Neural progenitor cell (in vitro differentiated cells): ENCODE measurements around the gene TMEM130. TPM values are rescaled to one million over a fixed set of nuclear protein-coding genes. Genes with fewer than 3 reads are reported as not detected.
A peak's percentile ranks its signal among the peaks of the same experiment; 100 is the strongest.

Experiments used
- DNase-seq: peaks from one replicate; pipeline ENCODE4 v3.0.0-alpha.2; 2016; ENCODE audit warnings: low spot score
- H2AFZ ChIP-seq: fragments of 200-600 bp; sonication (generic); replicated peaks from 2 replicates; pipeline ENCODE4 v1.6.1; 2016; ENCODE audit warnings: antibody characterized with exemption
- H3F3A ChIP-seq: fragments of 200-600 bp; sonication (generic); 2 replicates; pipeline ENCODE4 v1.6.1; 2016; ENCODE audit warnings: antibody characterized with exemption, low read depth
- H3K27ac ChIP-seq: fragments of 200-600 bp; sonication (generic); 2 replicates; pipeline ENCODE4 v1.5.1; 2016; ENCODE audit warnings: mild to moderate bottlenecking
- H3K27me3 ChIP-seq: fragments of 200-600 bp; sonication (generic); 2 replicates; pipeline ENCODE4 v1.6.1; 2016; ENCODE audit warnings: mild to moderate bottlenecking, moderate library complexity
- H3K36me3 ChIP-seq: fragments of 200-600 bp; sonication (generic); 2 replicates; pipeline ENCODE4 v1.5.1; 2016
- H3K4me1 ChIP-seq: fragments of 200-600 bp; sonication (generic); 2 replicates; pipeline ENCODE4 v1.6.1; 2016; ENCODE audit warnings: mixed run types
- H3K4me2 ChIP-seq: fragments of 200-600 bp; sonication (generic); 2 replicates; pipeline ENCODE4 v1.6.1; 2016
- H3K4me3 ChIP-seq: fragments of 200-600 bp; sonication (generic); 2 replicates; pipeline ENCODE4 v1.5.1; 2016
- H3K79me2 ChIP-seq: fragments of 200-600 bp; sonication (generic); 2 replicates; pipeline ENCODE4 v1.6.1; 2016; ENCODE audit warnings: low read depth
- H3K9ac ChIP-seq: fragments of 200-600 bp; sonication (generic); 2 replicates; pipeline ENCODE4 v1.6.1; 2016
- H3K9me3 ChIP-seq: fragments of 200-600 bp; sonication (generic); 2 replicates; pipeline ENCODE4 v1.5.1; 2016; ENCODE audit warnings: low read depth
- H4K20me1 ChIP-seq: fragments of 200-600 bp; sonication (generic); 2 replicates; pipeline ENCODE4 v1.6.1; 2016; ENCODE audit warnings: low read depth
- H3K27ac Mint-ChIP-seq: 3 replicates; pipeline ENCODE4 v1.8.0; 2021; ENCODE audit warnings: mixed read lengths
- H3K27me3 Mint-ChIP-seq: 2 replicates; pipeline ENCODE4 v1.8.0; 2022; ENCODE audit warnings: low read depth, mild to moderate bottlenecking, inconsistent platforms, moderate library complexity, mixed read lengths; ENCODE audit not compliant: insufficient read depth
- H3K36me3 Mint-ChIP-seq: 3 replicates; pipeline ENCODE4 v1.8.0; 2021; ENCODE audit warnings: mixed read lengths
- H3K4me1 Mint-ChIP-seq: 3 replicates; pipeline ENCODE4 v1.8.0; 2021; ENCODE audit warnings: mixed read lengths
- H3K4me3 Mint-ChIP-seq: 3 replicates; pipeline ENCODE4 v1.8.0; 2021; ENCODE audit warnings: mild to moderate bottlenecking, moderate library complexity, mixed read lengths
- H3K9me3 Mint-ChIP-seq: 3 replicates; pipeline ENCODE4 v1.8.0; 2020; ENCODE audit warnings: mixed read lengths
- EZH2 ChIP-seq: fragments of 200-600 bp; sonication (generic); IDR thresholded peaks from 2 replicates; pipeline ENCODE4 v1.6.1; 2017; ENCODE audit warnings: antibody characterized with exemption, mild to moderate bottlenecking, moderate library complexity
- EZH2phosphoT487 ChIP-seq: fragments of 200-600 bp; sonication (generic); IDR thresholded peaks from 2 replicates; pipeline ENCODE4 v1.6.1; 2017; ENCODE audit warnings: antibody characterized with exemption
- total RNA-seq: library from RNA; depleted of rRNA; stranded (reverse); fragments of >200 nt; gene quantifications from 2 replicates; pipeline ENCODE4 v1.2.3, GENCODE V29; 2015; ENCODE audit warnings: low replicate concordance
- TF ChIP-seq, protein P1 (sequence below): fragments of 200-600 bp; sonication (generic); IDR thresholded peaks from 2 replicates; pipeline ENCODE4 v1.5.1; 2017; ENCODE audit warnings: antibody characterized with exemption, mild to moderate bottlenecking

TMEM130 gene
- total RNA-seq, 1 donor from 2014 or later = 1.0 TPM

DNA sequence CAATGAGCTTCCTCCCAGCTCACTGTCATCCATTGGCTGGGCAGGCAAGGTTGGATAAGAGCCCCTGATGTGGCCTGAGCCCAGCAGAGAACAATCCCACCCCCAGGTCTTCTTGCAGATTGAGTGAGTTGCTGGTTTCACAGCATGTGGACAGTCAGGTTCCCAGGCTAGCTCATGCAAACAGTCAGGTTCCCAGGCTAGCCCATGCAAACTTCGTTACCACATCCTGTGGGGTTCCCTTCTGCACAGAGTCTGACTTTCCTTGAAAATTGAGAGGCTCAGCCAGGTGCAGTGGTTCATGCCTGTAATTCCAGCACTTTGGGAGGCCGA, 67.1 kb downstream of the TMEM130 start:
- peaks cover 8% of the 10 kb centered on the region for H3K27me3 Mint-ChIP-seq
- H3K9me3 Mint-ChIP-seq = peaks cover 23% of the 10 kb centered on the region
- Histone ChIP-seq H3K4me3 (no peak overlapping the region), H3K4me2 (no peak overlapping the region), H3K9me3 (no peaks in the 10 kb centered on the region), H3K36me3 (no peaks in the 10 kb centered on the region), H3K9ac (no peak overlapping the region), H4K20me1 (no peaks in the 10 kb centered on the region), H3K27me3 (no peaks in the 10 kb centered on the region), H3K27ac (no peak overlapping the region), H3F3A (no peaks in the 10 kb centered on the region), H2AFZ (no peak overlapping the region), H3K4me1 (peaks cover 4% of the 10 kb centered on the region), H3K79me2 (no peaks in the 10 kb centered on the region)
- DNase-seq = no peak
- H3K27ac Mint-ChIP-seq = peak overlapping the region; percentile 97
- no peak overlapping the region for H3K4me3 Mint-ChIP-seq
- peaks cover 22% of the 10 kb centered on the region for H3K4me1 Mint-ChIP-seq
- H3K36me3 Mint-ChIP-seq = peaks cover 1% of the 10 kb centered on the region
- TF ChIP-seq, protein P1, sequence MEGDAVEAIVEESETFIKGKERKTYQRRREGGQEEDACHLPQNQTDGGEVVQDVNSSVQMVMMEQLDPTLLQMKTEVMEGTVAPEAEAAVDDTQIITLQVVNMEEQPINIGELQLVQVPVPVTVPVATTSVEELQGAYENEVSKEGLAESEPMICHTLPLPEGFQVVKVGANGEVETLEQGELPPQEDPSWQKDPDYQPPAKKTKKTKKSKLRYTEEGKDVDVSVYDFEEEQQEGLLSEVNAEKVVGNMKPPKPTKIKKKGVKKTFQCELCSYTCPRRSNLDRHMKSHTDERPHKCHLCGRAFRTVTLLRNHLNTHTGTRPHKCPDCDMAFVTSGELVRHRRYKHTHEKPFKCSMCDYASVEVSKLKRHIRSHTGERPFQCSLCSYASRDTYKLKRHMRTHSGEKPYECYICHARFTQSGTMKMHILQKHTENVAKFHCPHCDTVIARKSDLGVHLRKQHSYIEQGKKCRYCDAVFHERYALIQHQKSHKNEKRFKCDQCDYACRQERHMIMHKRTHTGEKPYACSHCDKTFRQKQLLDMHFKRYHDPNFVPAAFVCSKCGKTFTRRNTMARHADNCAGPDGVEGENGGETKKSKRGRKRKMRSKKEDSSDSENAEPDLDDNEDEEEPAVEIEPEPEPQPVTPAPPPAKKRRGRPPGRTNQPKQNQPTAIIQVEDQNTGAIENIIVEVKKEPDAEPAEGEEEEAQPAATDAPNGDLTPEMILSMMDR = no peak
- no peak for TF ChIP-seq EZH2phosphoT487
- TF ChIP-seq EZH2 = no peak

DNA sequence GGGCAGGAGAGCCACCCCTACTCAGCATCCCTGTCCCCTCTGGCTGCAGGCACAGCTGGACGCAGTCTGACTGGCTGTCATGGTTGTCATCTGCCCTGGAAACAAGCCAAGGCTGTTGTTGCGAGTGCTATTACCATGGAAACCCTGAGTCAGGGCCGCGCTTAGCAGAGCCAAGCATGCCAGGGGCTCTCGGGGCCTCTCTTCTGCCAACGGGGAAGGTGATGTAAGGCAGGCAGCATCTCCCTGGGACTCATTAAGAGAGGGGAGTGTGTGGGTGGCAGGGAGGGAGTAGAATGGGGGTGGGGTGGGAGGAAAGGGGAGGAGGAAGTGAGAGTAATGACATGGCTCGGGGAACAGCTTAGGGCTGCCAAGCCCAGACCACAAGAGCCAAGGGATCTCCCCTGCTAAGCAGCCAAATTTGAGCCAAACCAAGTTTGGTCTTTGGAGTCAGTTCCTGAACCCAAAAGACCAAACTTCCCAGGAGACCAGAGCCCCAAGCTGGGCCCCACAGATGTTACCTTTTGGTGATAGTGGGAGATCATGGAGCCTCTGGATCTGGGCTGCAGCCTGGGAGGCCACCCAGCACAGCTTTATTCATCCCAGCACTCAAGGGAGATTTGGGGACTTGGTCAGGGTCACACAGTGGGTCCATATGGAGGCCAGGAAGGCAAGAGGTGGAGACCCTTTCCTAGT, 67.6 kb downstream of the TMEM130 start:
- no peaks in the 10 kb centered on the region for H3F3A ChIP-seq
- DNase-seq = peak; percentile 68
- no peak overlapping the region for H3K9ac ChIP-seq
- Mint-ChIP-seq H3K27ac (peak overlapping the region; percentile 97), H3K27me3 (peaks cover 6% of the 10 kb centered on the region), H3K36me3 (peaks cover 1% of the 10 kb centered on the region), H3K9me3 (peaks cover 21% of the 10 kb centered on the region), H3K4me3 (no peak overlapping the region), H3K4me1 (peaks cover 17% of the 10 kb centered on the region)
- H3K4me3 ChIP-seq = no peak overlapping the region
- H3K9me3 ChIP-seq = no peaks in the 10 kb centered on the region
- H3K36me3 ChIP-seq = no peaks in the 10 kb centered on the region
- H3K27me3 ChIP-seq = no peaks in the 10 kb centered on the region
- H4K20me1 ChIP-seq = no peaks in the 10 kb centered on the region
- H2AFZ ChIP-seq = no peak overlapping the region
- H3K4me1 ChIP-seq = peaks cover 4% of the 10 kb centered on the region
- TF ChIP-seq, protein P1 = no peak
- TF ChIP-seq EZH2 (no peak), EZH2phosphoT487 (no peak)
- H3K4me2 ChIP-seq = no peak overlapping the region
- no peak overlapping the region for H3K27ac ChIP-seq
- H3K79me2 ChIP-seq = no peaks in the 10 kb centered on the region

DNA sequence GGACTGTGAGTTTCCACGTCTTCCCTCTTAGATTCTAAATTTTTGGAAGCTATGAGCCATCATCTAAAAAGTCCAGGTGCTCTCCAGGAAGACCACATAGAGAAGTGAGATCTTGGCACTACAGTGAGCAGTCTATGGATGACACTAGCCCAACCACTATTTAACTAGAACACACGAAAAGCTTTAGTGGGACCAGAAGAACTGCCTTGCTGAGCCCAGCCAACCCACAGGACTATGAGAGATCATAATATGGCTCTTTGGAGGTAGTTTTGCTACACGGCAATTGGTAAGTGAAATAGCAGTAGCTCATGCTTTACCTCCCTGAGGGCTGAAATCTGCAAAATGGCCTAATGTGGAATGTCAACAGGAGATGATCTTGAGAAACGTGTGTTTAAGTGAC, 68.8 kb downstream of the TMEM130 start:
- no peak for TF ChIP-seq EZH2
- TF ChIP-seq EZH2phosphoT487 = no peak
- TF ChIP-seq, protein P1 = no peak
- peaks cover 15% of the 10 kb centered on the region for H3K4me1 Mint-ChIP-seq

More for the DNA sequence above, 68.8 kb downstream of the TMEM130 start:
- Histone ChIP-seq H3K27ac (no peak overlapping the region), H2AFZ (no peak overlapping the region), H3K9ac (no peak overlapping the region), H3K4me1 (peaks cover 4% of the 10 kb centered on the region), H3F3A (no peaks in the 10 kb centered on the region), H3K4me2 (no peak overlapping the region), H3K27me3 (no peaks in the 10 kb centered on the region), H3K4me3 (no peak overlapping the region), H3K9me3 (no peaks in the 10 kb centered on the region), H3K79me2 (no peaks in the 10 kb centered on the region), H3K36me3 (no peaks in the 10 kb centered on the region), H4K20me1 (no peaks in the 10 kb centered on the region)
- no peak for DNase-seq
- H3K9me3 Mint-ChIP-seq = peaks cover 16% of the 10 kb centered on the region
- H3K36me3 Mint-ChIP-seq = peaks cover 1% of the 10 kb centered on the region
- no peak overlapping the region for H3K4me3 Mint-ChIP-seq
- H3K27me3 Mint-ChIP-seq = peaks cover 4% of the 10 kb centered on the region
- peak overlapping the region; percentile 76 for H3K27ac Mint-ChIP-seq
